Measurements from ENCODE around the gene CARD19. TPM values are rescaled to one million over a fixed set of nuclear protein-coding genes. Genes with fewer than 3 reads are reported as not detected.
A peak's percentile ranks its signal among the peaks of the same experiment; 100 is the strongest.

CARD19 gene
- total and polyA plus RNA-seq, 11 donors: 24.2 to 46.2 (median 30.5) TPM

DNA sequence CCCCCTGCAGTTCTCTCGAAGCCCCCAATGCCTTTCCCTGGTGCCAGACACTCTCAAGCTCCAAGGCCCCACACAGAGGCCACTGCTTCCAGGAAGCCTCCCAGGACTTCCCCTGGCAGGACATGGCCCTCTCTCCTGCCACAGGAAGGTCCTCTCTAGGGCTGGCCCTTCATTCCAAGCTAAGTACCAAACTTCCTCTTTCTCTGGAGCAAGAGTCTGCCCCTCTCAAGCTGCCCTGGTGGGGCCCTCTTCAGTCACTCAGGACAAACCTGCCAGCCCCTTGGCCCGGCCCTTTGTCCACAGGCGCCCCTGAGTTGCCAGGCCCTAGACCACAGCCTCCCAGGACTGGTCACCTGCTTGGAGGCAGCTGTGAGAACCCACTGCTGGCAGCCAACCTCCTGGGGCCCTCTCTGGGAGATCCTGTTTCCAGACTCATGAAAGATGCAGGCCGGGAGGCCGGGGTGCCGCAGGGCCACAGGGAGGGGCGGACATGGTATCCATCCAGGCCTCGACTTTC, 31.4 kb downstream of the CARD19 start:
- TF ChIP-seq POLR2A (IDR thresholded peaks at IDR 0.05): no peak
- TF ChIP-seq, protein P1, sequence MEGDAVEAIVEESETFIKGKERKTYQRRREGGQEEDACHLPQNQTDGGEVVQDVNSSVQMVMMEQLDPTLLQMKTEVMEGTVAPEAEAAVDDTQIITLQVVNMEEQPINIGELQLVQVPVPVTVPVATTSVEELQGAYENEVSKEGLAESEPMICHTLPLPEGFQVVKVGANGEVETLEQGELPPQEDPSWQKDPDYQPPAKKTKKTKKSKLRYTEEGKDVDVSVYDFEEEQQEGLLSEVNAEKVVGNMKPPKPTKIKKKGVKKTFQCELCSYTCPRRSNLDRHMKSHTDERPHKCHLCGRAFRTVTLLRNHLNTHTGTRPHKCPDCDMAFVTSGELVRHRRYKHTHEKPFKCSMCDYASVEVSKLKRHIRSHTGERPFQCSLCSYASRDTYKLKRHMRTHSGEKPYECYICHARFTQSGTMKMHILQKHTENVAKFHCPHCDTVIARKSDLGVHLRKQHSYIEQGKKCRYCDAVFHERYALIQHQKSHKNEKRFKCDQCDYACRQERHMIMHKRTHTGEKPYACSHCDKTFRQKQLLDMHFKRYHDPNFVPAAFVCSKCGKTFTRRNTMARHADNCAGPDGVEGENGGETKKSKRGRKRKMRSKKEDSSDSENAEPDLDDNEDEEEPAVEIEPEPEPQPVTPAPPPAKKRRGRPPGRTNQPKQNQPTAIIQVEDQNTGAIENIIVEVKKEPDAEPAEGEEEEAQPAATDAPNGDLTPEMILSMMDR (IDR thresholded peaks at IDR 0.05): no peak
- Histone ChIP-seq H3K27me3 (no peaks in the 10 kb centered on the region), H3K9me3 (no peaks in the 10 kb centered on the region), H3K4me3 (peak overlapping the region in 1 of 12 donors; percentile 10), H3K4me1 (peaks cover 8 to 81% (median 60%) of the 10 kb centered on the region in 12 donors), H3K36me3 (peaks cover 0 to 60% (median 32%) of the 10 kb centered on the region in 9 donors), H3K27ac (peak overlapping the region in 11 of 12 donors; percentile 3 to 96 (median 69))
- DNase-seq: peak in 3 of 5 donors; percentile 33 to 64 (median 40)
- ATAC-seq: peak in 3 of 4 donors; percentile 5 to 29 (median 12)
- intact Hi-C loops (cut with DNase I): no loop called here
- 35 to 52% (median 47%) methylated on average over 7 to 8 of the region's 8 CpGs for WGBS, 4 donors

DNA sequence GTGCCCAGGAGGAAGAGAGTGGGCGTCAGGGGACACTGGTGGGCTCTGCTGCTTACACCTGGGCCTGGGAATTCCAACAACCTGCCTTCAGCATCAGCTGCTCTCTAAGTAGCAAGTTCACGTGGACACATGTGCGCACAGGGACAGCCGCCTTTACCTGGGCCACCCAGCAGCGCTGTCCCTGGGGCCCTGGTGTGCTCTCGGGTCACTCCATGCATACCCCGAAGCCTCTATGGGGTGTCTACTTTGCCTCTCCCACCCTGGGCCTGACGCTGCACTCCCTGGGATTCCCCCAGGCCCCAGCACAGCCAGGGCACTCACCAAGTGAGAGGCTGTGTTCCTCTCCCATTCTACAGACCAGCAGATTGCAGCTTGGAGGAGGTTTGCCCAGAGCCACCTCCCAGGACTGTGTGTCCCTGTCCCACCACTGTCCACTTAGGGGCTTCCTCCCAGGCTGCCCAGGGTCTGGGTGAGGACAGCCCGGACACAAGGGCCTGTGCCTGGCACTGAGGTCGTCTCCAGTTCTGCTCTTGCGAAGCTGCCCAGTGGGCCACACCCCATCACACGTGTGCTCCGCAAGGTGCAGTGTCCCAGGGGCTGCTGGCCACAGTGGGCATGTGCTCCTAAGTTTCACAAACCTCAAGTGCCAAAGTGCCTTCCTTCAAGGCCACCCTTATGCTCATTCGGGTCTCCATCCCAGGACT, 32.1 kb downstream of the CARD19 start:
- Histone ChIP-seq H3K27ac (peak overlapping the region in 9 of 12 donors; percentile 3 to 96 (median 60)), H3K36me3 (peaks cover 0 to 53% (median 27%) of the 10 kb centered on the region in 9 donors), H3K4me1 (peaks cover 8 to 88% (median 68%) of the 10 kb centered on the region in 12 donors), H3K27me3 (no peaks in the 10 kb centered on the region), H3K9me3 (no peaks in the 10 kb centered on the region), H3K4me3 (peak overlapping the region in 1 of 12 donors; percentile 10)
- intact Hi-C loops (cut with DNase I): no loop called here
- TF ChIP-seq, protein P1 (IDR thresholded peaks at IDR 0.05): no peak
- no peak for TF ChIP-seq POLR2A (IDR thresholded peaks at IDR 0.05)
- WGBS, 4 donors: 75 to 90% (median 84%) methylated on average over 13 to 14 of the region's 14 CpGs
- ATAC-seq (no peak), DNase-seq (peak in 2 of 5 donors; percentile 25 to 37)

- Histone ChIP-seq H3K27ac (peak overlapping the region in 9 of 12 donors; percentile 11 to 96 (median 92)), H3K9me3 (no peaks in the 10 kb centered on the region), H3K27me3 (no peaks in the 10 kb centered on the region), H3K36me3 (peaks cover 0 to 47% (median 21%) of the 10 kb centered on the region in 9 donors), H3K4me3 (peak overlapping the region in 1 of 12 donors; percentile 20), H3K4me1 (peaks cover 8 to 86% (median 71%) of the 10 kb centered on the region in 12 donors)
- no peak for DNase-seq
- intact Hi-C loops (cut with DNase I): no loop called here
- WGBS, 4 donors: 80 to 95% (median 90%) methylated on average over 9 to 10 of the region's 10 CpGs
- no peak for ATAC-seq
- no peak for TF ChIP-seq POLR2A (IDR thresholded peaks at IDR 0.05)
- TF ChIP-seq, protein P1 (IDR thresholded peaks at IDR 0.05): no peak
Measured at GRCh38 chr9:93128715-93129224, 32.8 kb downstream of the CARD19 start.

DNA sequence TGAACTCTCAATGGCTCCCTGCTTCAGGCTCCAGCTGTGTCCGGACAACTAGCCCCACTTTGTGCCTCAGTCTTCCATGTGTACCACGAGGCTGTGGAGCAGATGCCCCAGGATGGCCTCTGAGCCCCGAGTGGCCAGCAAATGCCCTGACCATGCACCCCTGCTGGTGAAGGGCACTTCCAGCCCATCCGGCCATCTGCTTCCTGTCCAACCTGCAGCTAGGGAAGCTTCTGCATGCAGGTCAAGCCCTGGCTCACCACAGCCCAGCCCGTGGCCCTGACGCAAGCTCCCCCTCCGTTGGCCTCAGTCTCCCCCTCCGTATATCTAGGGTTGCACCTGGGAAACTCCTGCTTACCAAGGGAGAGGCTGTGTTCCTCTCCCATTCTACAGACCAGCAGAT, 33.3 kb downstream of the CARD19 start:
- peak overlapping the region in 9 of 12 donors; percentile 11 to 96 (median 92) for H3K27ac ChIP-seq
- H3K27me3 ChIP-seq: no peaks in the 10 kb centered on the region
- TF ChIP-seq, protein P1 (IDR thresholded peaks at IDR 0.05): no peak
- no peak for TF ChIP-seq POLR2A (IDR thresholded peaks at IDR 0.05)
- ATAC-seq (no peak), DNase-seq (peak; percentile 48 to 76 (median 53))
- H3K4me3 ChIP-seq: peak overlapping the region in 1 of 12 donors; percentile 20
- intact Hi-C loops (cut with DNase I): no loop called here
- 31 to 58% (median 51%) methylated on average over 6 to 8 of the region's 8 CpGs for WGBS, 4 donors
- H3K4me1 ChIP-seq: peaks cover 8 to 83% (median 71%) of the 10 kb centered on the region in 12 donors
- H3K36me3 ChIP-seq: peaks cover 0 to 42% (median 16%) of the 10 kb centered on the region in 9 donors
- H3K9me3 ChIP-seq: no peaks in the 10 kb centered on the region

All from heart left ventricle (tissue), 16 donors.